Uterus (tissue), 2 donors: ENCODE data around the gene ZNF804B.

Source experiments
- POLR2A ChIP-seq, 2 donors: fragments of 450-650 bp; IDR thresholded peaks; one replicate each; pipeline ENCODE4 v1.6.1; 2016; ENCODE audit warnings: antibody characterized with exemption in 2 of 2, mild to moderate bottlenecking in 1 of 2, moderate library complexity in 1 of 2
- TF ChIP-seq, protein P1 (sequence below), 4 experiments: fragments of 200-600 bp in 2 of 4; fragments of 450-650 bp in 2 of 4; sonication (generic) in 2 of 4; IDR thresholded peaks; one replicate each; pipeline ENCODE4 v1.5.1; 2016 to 2019; ENCODE audit warnings: antibody characterized with exemption in 4 of 4, mild to moderate bottlenecking in 2 of 4, moderate library complexity in 1 of 4

DNA sequence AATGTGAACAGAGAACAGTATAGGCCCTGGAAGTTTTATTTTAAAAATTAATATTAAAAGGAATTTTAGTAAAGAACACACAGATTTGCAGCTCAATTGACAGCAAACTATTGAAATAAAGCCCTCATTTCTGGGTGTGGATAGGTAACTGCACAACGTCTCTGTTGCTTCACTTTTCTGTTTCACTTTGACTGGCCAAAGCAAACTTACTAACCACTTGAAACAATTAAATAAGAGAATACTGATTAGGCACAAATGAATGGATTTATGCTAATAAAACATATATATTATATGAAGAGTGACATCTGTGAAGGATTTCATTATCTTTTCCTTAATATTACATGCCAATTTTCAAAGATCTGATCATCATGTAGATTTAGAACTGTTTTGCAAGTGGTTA, 11.9 kb downstream of the ZNF804B start:
- TF ChIP-seq, protein P1, sequence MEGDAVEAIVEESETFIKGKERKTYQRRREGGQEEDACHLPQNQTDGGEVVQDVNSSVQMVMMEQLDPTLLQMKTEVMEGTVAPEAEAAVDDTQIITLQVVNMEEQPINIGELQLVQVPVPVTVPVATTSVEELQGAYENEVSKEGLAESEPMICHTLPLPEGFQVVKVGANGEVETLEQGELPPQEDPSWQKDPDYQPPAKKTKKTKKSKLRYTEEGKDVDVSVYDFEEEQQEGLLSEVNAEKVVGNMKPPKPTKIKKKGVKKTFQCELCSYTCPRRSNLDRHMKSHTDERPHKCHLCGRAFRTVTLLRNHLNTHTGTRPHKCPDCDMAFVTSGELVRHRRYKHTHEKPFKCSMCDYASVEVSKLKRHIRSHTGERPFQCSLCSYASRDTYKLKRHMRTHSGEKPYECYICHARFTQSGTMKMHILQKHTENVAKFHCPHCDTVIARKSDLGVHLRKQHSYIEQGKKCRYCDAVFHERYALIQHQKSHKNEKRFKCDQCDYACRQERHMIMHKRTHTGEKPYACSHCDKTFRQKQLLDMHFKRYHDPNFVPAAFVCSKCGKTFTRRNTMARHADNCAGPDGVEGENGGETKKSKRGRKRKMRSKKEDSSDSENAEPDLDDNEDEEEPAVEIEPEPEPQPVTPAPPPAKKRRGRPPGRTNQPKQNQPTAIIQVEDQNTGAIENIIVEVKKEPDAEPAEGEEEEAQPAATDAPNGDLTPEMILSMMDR (IDR thresholded peaks at IDR 0.05), result no peak
- TF ChIP-seq POLR2A (IDR thresholded peaks at IDR 0.05), result no peak
